IPS DF 4.7 (cell line): ENCODE data around the gene SMIM8.

Experiments used
- DNase-seq: peaks from one replicate; pipeline ENCODE4 v3.0.0-alpha.2; 2013; ENCODE audit warnings: low spot score; ENCODE audit errors: extremely low read depth

The SMIM8 gene

DNA sequence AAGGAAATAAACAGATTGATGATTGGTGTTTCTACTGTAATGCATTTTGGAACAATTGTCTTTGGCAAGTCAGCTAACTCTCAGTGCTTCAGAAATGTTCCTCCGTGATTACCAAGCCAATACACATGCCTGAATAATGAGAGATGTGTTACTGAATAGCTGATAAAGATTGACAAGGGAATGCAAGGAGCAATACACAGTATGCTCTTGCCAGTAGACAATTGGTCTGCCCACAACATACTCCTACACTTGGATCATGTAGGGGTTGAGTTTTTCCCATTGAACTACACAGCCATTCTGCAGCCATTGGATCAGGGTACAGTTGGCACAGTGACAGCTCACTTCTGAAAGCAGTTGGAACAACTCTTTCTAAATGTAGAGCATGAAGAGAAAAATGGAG lies 12.3 kb downstream of the SMIM8 start:
- DNase-seq, result no peak

DNA sequence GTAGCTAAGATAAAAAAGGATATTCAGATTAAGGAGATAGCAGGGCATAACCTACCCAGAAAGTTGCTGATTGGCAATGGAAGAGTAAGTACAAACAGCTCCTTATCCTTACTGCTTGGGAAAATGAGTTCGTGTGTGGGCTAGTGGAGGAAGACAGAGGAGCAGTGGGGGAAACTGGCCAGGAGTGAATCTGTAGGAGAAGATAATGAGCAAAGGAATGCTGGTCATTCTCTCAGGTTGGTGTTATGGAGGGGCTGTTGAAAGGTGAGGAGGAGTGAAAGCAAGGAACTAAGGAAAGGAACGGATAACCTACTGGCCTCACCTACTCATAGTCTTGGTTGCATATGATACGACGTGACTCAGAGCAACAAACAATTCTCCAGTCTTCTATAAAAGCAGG lies 14.0 kb downstream of the SMIM8 start:
- no peak for DNase-seq

DNA sequence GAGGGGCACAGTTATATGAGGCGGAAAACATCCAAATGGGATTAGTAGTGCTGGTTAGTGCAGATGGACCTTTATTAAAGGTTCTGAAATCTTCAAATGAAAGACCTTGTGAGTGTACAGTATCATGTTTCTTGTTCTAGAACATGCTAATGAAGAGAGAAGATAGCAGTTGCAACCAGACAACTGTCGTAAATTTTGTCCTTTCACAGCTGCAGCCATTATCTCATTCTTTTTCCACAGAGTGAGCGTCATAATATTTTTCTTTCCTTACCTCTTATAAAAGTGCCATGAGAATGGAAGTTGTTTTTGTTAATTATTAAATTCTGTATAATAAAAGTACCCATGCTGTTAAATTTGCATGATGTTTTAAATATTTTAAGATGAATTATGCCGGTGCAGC lies 17.8 kb downstream of the SMIM8 start:
- DNase-seq, result no peak

DNA sequence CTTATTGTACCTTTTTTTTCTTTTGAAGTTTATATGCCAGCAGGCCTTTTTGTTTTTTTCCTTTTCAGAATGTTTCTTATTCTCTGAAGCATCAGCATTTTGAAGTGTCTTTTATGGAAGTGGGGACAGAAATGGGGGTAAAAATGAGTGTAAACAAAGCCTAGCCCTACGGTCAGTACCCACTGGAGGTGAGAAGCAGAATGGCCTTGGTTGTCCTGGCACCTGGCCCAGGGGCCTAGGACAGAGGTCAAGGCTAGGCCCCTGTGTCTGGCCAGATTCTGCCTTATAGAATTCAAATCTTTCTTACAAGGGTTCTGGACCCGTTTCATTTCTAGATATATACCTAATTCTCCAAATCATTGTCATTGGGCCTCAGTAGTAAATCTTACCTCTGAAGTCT lies 18.8 kb downstream of the SMIM8 start:
- no peak for DNase-seq

DNA sequence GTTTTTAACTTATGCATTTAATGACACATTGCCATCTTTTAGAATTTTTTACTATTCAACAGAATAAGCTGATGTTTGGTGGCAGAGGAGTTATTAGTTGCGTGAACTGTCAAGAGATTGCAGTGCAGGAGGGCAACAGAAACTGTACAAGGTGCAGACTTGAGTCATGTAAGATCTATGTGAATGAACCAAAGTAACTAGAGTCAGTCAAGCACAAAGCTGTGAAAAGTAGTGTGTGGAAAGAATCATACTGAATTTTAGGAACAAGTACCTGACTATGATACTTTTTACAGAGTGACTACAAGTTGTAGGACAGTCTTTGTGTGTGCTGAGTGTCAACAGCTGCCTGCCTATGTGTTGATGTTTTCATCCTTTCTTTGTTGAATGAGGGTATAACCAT lies 19.5 kb downstream of the SMIM8 start:
- no peak for DNase-seq

DNA sequence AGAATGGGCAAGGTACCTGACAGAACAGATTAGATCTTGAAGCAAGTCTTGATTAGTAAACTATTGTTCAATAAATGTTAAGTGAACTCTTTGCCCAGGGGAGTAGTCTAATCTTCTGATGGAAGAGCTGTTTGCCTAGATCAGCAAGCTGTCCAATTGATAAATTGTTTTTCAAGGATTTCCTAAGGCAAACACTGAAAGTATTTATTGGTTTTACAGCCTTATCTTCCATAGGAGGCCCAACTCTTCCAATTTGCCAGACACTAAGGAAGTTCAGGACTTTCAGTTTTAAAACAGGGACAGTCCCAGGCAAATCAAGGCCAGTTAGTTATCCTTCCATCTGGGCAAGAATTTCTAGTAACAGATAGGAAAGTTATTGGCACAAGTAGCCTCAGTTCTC lies 20.4 kb downstream of the SMIM8 start:
- DNase-seq, result no peak

DNA sequence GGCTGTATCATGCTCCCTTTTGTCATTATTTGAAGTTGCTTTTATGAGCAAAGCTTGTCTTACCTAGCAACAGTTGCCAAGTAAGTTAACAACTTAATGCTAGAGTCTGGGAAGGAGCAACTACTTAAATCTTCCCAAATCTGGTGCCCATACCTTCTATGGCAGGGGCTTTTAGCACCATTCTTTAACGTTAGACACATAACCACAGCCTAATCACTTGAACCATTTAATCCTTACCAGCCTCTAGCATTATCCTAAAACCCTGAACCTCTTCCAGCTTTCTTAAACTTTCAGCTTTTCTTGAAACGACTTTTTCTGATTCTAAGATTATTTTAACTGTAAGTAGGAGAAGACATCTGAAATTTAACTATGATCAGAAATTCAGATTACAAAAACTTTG lies 22.3 kb downstream of the SMIM8 start, which contains the start of gene C6orf163:
Gene C6orf163 (plus strand): TSS at position 83 of the 400 bp plus-strand sequence. CDS start 287 bp downstream, at position 370.
- no peak for DNase-seq

DNA sequence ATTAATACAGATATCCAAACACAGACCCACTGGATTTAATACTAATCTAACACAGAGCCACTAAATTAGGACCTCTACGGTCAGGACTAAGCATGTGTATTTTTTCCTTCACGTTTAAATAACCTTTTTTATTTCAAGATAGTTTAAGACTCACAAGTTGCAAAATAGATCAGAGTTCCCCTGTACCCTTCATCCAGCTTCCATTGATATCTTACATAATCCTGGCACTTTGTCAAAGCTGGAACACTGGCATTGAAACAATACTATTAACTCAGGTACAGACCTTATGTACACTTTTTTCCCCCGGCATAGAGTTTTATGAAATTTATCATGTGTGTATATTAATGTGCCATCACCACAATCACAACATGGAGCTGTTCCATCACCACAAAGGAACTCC lies 24.3 kb downstream of the SMIM8 start:
- no peak for DNase-seq

DNA sequence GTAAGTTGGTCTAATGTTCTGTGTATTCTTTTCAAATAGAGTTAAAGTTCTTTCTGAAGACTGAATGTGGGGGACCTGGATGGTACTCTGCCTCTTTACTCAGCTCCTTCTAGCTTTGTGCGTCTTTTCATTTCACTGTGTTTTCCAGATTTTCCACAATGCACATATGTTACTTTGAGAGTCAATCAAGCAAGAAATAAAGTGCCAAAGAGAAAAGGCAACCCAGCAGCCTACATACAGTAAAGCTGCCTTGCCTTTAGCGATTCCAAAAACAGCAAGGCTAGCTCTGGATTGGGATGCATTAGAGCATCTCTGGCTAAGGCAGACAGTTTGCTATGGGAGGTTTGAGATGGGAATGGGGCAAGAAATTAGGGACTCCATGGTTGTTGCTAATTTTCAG lies 27.5 kb downstream of the SMIM8 start:
- no peak for DNase-seq

DNA sequence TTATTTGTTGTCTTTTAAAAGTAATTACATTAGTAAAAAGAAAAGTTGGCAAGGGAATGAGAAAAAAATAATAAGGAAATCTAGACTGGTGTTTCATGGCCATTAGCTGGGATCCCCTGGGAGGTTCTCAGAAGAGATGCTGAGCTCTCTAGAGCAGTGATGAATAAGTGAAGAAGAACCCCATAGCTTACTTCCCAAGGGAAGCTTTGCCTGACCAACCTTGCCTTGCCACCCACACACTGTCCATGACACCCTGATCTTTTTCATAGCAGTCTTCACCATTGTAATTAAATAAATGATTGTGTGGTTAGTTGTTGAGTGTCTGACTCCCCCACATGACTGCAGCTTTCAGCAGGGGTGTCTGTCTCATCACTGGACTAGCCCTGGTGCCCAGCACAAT lies 28.1 kb downstream of the SMIM8 start:
- no peak for DNase-seq

DNA sequence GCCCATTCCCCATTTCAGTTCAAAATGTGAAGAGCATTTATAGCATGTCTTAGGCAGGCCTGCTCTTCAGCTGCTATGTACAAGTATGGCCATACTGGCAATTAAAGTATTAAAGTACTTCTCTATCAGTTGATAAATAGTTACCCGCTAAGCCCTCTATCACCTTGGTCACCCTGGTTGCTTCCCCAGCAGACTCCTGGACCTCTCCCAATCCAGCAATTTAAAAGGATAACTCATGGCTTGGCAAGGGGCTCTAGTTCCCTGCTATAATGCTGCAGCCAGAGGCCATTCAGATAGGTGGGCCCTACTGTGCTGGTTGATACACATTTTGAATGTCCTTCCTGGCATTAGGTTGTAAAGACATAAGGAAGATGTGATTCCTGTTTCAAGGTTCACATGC lies 29.2 kb downstream of the SMIM8 start:
- DNase-seq, result no peak

DNA sequence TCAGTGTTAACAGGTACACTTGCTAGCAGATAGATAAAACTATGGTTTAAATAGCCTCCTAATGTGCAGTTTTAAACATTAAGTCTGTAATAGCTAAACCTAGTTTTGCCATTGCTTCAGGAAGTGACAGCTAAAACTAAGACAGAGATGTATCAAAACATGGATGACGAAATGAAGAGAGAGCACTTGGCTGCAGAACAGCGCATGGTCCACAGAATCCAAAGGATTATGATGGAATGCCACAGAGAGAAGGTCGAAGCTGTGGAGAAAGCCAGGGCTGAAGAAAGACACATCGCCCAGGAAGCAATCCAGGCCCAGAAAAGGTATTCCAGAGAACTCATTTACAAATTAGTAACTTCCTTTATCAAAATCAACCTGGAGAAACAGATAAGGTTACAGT lies 33.8 kb downstream of the SMIM8 start:
- DNase-seq, result no peak

DNA sequence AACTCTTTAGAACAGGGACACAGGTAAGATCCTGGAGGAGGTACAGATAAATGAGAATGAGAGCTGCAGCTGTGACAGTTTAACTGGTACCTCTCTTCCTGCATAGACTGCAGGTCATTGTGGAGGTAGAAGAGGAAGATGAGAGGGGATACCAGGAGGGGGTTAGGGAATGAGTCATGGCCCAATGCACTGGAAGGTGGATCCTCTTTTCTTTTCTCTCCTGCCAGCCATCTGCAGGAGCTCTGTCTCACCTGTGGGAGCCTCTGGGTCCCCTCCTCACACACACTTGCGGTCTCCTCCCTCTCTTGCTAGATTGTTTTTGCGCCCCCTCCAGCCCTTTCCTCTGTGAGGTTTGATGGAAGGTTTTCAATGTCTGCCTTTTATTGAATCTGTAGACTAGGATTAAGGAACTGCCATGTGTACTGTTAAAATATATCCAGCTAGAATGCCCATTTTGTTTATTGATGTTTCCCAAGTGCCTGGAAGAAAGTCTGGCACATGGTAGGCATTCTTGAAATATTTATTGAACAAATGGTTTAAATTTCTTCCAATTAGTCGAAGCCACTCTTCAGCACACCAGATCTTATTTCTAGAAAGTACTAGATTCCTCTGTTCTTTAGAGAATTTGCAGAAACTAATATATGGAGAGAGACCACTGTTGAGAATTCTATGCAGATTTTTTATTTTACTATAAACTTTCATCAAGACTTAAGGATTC lies 35.2 kb downstream of the SMIM8 start:
- no peak for DNase-seq

DNA sequence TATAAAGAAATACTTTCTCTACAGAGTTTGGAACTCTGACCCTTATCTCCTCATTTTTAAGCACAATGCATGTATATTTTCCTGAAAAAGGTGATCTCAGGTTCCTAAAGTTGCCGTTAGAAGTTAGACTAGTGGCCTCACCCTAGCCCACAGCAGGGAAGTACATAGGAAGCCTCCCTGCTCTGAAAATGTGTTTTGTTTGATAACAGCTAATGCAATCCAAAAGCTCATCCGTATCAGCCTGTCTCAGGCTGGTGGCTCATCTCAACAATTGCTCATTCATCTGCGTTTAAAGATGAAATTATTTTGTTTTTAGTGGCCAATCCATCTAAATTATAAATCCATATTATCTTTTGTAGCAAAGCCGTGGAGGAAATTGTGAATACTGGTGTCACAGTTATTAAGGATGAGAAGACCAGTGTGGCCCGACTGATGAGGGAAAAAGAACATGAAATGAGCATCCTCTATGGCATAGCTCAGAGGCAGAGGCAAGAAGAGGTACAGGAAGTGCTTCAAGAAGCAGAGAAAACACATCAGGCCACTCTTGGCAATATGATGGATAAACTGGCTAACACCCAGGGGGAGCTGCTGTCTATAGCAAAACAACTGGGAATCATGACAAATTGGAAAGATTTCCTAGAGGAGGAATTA lies 42.3 kb downstream of the SMIM8 start:
- no peak for DNase-seq

DNA sequence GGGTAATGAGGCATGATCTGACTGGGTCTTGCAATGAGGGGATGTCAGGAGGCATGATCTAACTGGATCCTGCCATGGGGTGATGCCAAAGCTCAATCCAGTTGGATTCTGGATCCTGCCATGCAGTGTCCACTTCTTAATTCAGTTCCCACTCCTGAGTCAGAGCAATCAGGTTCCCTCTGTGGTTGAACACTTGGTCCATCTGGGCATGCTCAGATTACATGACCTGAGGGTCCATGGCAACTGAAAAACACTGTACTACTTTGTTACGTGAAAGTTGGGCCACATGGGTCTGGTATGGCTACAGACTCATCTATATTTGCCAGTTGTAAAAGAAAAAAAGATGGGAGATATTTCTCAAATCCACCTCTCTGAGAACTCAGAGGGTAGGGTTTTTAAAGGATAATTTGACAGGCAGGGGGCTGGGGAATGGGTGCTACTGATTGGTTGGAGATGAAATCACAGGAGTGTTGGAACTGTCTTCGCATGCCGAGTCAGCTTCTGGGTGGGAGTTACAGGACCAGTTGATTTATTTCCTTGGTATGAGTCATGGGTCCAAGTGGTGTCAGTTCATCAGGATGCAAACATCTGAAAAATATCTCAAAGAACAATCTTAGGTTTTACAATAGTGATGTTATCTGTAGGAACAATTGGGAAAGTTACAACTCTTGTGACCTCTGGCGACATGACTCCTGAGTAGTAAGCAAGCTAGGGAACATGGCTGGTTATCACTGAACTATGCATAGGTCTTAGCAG lies 43.9 kb downstream of the SMIM8 start:
- DNase-seq, result no peak

DNA sequence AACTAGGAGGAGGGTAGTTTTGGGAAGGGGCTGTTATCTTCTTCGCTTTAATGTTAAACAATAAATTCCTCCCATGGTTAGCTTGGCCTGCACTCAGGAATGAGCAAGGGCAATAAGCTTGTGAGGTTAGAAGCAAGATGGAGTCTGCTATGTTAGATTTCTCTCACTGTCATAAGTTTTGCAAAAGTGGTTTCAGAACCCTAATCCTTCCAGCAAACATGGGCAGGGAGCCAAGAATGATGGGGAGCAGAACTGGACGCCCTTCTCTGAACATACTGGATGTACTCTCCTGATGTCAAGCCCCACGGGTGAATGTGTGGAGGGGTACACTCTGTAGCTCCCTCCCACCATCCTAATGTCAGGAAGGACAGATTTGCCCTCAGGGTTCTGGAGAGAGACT lies 44.5 kb downstream of the SMIM8 start:
- DNase-seq, result no peak

DNA sequence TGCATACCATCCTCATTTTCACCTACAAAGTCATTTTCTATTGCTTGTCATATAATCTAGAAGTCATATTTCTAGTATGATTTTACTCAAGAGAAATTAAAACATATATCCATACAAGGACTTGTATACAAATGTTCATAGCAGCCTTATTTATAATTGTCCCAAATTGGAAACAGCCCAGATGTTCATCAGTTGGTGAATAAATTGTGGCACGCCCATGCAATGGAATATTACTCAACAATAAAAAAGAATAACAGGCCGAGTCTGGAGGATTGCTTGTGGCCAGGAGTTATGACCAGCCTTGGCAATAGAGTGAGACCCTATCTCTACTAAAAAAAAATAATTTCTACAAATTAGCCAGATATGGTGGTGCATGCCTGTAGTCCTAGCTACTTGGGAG lies 51.0 kb downstream of the SMIM8 start:
- no peak for DNase-seq

DNA sequence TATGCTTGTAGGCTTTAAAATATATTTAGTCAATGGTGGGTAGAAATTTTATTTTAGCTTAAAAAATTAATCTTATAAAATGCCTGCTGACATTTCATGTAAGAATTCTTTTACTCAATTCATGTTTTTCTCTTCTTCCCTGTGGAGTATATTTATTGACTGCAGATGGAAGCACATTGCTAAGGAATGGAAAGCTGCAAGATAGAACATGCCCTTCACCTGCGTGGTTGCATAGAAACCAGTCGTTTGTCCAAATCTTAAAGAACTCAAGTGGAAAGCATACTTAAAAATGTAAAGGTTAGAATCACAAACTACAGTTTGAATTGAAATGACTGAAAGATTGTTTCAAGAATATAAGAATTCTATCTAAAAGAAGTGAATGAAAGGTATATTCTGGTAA lies 52.9 kb downstream of the SMIM8 start:
- DNase-seq, result no peak

DNA sequence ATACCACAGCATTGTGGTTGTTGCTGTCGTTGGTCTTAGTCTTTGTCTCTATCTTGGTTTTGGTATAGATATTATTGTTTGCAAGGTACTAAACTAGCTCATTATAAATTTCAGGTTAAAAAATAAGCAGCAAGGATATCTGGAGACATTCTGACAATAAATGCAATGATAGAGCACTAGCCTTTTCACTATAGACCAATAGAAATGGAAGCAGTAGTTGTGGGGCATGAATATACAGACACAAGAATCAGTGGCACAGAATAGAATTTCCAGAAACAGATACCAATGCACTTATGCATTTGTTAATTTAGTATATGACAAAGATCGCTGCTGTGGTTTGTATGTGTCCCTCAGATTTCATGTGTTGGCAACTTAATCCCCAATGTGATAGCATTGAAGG lies 54.3 kb downstream of the SMIM8 start:
- no peak for DNase-seq

DNA sequence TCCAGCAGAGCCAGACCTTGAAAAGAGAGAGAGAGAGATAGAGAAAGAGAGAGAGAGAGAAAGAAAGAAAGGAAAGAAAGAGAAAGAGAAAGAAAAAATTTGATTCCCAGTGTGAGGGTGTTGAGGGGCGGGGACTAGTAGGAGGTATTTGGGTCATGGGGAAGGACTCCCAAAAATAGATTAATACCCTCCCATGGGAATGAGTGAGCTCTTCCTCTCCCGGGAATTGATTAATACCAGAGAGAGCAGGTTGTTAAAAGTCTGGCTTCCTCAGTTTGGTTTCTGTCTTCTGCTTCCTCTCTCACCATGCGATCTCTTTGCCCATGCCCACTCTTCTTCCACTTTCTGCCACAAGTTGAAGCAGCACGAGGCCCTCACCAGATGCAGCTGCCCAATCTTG lies 56.6 kb downstream of the SMIM8 start:
- no peak for DNase-seq

DNA sequence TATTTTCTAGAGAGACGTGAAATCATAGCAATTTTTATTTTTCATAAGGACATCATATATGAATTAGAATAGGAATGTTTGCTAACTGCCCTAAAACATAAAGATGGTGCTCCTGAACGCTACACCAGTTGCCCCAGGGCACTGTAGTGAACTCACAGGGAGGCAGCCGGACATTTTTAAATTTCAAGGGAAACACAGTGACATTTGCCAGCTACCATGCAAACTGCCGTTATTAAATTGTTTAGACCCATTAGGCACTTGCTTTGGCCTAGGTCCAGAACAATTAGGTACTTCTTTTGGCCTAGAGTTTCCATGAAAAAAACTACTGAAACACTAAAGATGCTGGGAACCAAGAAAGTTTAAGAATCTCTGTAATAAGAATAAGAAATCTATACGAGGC lies 60.5 kb downstream of the SMIM8 start:
- DNase-seq, result no peak

DNA sequence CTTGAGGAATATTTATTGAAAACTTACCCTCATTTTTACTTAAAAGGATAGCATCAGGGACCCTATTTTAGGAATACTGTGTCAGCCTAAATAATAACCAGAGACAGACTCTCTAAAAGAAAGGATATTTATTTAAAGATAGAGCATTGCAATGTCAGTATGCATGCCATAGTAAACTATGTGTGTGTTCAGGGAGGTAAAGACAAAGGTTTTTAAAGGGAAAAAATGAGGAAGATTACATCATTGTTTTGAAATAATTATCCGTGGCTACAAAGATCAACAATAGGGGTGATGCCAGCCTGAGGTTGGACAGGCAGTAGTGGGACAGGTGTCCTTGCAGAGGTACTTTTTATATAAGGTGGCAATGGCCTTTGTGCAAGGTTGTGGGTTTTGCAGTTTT lies 61.6 kb downstream of the SMIM8 start:
- DNase-seq, result no peak

DNA sequence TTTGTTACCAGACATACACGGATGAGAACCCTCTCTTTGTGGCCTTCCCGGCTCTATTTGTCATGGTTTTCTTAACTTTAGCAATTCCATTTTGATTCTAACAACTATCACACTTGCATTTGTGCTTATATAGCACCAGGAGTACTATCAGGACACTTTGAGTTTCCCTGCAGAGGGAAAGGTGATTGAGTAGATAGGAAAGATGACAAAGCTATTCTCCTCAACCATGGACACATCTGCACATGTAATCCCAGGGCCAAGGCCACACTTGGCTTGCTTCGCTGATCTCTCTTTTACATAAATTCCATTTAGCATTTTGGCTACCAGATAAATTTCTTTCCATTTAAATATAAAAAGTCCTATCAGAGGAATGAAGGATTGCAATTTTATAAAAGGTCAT lies 62.1 kb downstream of the SMIM8 start:
- DNase-seq, result no peak
